Adipocyte (in vitro differentiated cells): Measurements from ENCODE around the gene BEND5.

Experiments used
- DNase-seq: peaks from one replicate; pipeline ENCODE4 v3.0.0-alpha.2; 2015; ENCODE audit warnings: low read depth
- H3K27me3 ChIP-seq: replicated peaks from 2 replicates; pipeline ENCODE4 v1.7.0; 2013; ENCODE audit warnings: mild to moderate bottlenecking, low read length, moderate library complexity; ENCODE audit not compliant: control insufficient read depth, insufficient read depth
- H3K36me3 ChIP-seq: 2 replicates; pipeline ENCODE4 v1.7.0; 2013; ENCODE audit warnings: low read length, mild to moderate bottlenecking, moderate library complexity; ENCODE audit not compliant: control insufficient read depth, insufficient read depth, severe bottlenecking
- H3K4me1 ChIP-seq: 2 replicates; pipeline ENCODE4 v1.7.0; 2013; ENCODE audit warnings: mild to moderate bottlenecking, low read length, moderate library complexity; ENCODE audit not compliant: control insufficient read depth, insufficient read depth
- H3K4me3 ChIP-seq: 2 replicates; pipeline ENCODE4 v1.7.0; 2013; ENCODE audit warnings: mild to moderate bottlenecking, low read length, moderate library complexity
- H3K9ac ChIP-seq: 2 replicates; pipeline ENCODE4 v1.7.0; 2013; ENCODE audit warnings: mild to moderate bottlenecking, low read length, moderate library complexity
- H3K9me3 ChIP-seq: 2 replicates; pipeline ENCODE4 v1.7.0; 2013; ENCODE audit warnings: mild to moderate bottlenecking, low read length, moderate library complexity; ENCODE audit not compliant: control insufficient read depth

The BEND5 gene

GRCh38 chr1:48679859-48680258 lies 96.8 kb downstream of the BEND5 start:
- no peaks in the 10 kb centered on the region for H3K36me3 ChIP-seq
- H3K4me1 ChIP-seq: peaks cover 34% of the 10 kb centered on the region
- H3K9ac ChIP-seq: no peak overlapping the region
- H3K27me3 ChIP-seq: no peaks in the 10 kb centered on the region
- no peak for DNase-seq
- no peaks in the 10 kb centered on the region for H3K9me3 ChIP-seq
- no peak overlapping the region for H3K4me3 ChIP-seq

GRCh38 chr1:48678710-48679505 lies 97.8 kb downstream of the BEND5 start:
- DNase-seq: no peak
- H3K9ac ChIP-seq: no peak overlapping the region
- no peak overlapping the region for H3K4me3 ChIP-seq
- no peaks in the 10 kb centered on the region for H3K36me3 ChIP-seq
- no peaks in the 10 kb centered on the region for H3K27me3 ChIP-seq
- no peaks in the 10 kb centered on the region for H3K9me3 ChIP-seq
- peaks cover 38% of the 10 kb centered on the region for H3K4me1 ChIP-seq
